ENCODE measurements around the gene TENM3. TPM values are rescaled to one million over a fixed set of nuclear protein-coding genes. Genes with fewer than 3 reads are reported as not detected.

Gene TENM3
- total and polyA plus RNA-seq, 2 of the 8 experiments (the other 6 are each of a cell fraction or from before 2014, with no cell fraction given), result 36.9 to 69.3 TPM

- Histone ChIP-seq H2BK15ac (ENCODE audit: low read length) (no peak overlapping the region), H4K8ac (ENCODE audit: extremely low read depth, insufficient read depth, low read length) (no peak overlapping the region), H3K4me2 (ENCODE audit: insufficient read depth in 1 of 2, low read depth in 2 of 2, low read length in 2 of 2) (no peak overlapping the region), H3K79me1 (ENCODE audit: low read depth, low read length) (peaks cover 4% of the 10 kb centered on the region), H2AFZ (ENCODE audit: low read length) (no peak overlapping the region), H3K79me2 (ENCODE audit: control insufficient read depth in 1 of 2, insufficient read depth in 2 of 2, low read length in 2 of 2) (no peaks in the 10 kb centered on the region), H3K4ac (replicated peaks; ENCODE audit: insufficient read length, low read depth, low read length) (no peak overlapping the region), H3K4me1 (replicated peaks in 1 of 4; ENCODE audit: control insufficient read depth in 3 of 4, insufficient read depth in 4 of 4, low read length in 3 of 4) (peaks cover 0 to 6% (median 1%) of the 10 kb centered on the region in 4 experiments; a peak in 2 of 7 replicates), H3K18ac (ENCODE audit: extremely low read depth, low read length) (no peak overlapping the region), H3K27ac (ENCODE audit: low read depth, low read length) (no peak overlapping the region), H3K56ac (replicated peaks; ENCODE audit: insufficient read length, low read depth, low read length) (no peak overlapping the region), H3K23ac (ENCODE audit: insufficient read length) (no peak overlapping the region), H3K4me3 (ENCODE audit: extremely low read depth in 1 of 4, insufficient read depth in 2 of 4, low read depth in 3 of 4, low read length in 4 of 4) (no peak overlapping the region), H2BK5ac (ENCODE audit: low read depth, low read length) (no peak overlapping the region; the same call in 1 of the 2 replicates), H3K36me3 (ENCODE audit: control insufficient read depth in 2 of 4, insufficient read depth in 4 of 4, low read length in 3 of 4) (no peaks in the 10 kb centered on the region; a peak in 1 of 8 replicates), H3K27me3 (replicated peaks in 1 of 4; ENCODE audit: control insufficient read depth in 3 of 4, extremely low read depth in 1 of 4, insufficient read depth in 3 of 4, low read length in 3 of 4) (no peaks in the 10 kb centered on the region), H3K9ac (replicated peaks in 1 of 4; ENCODE audit: extremely low read depth in 1 of 4, low read depth in 3 of 4, low read length in 3 of 4) (no peak overlapping the region), H2BK20ac (ENCODE audit: low read length) (no peak overlapping the region), H3K23me2 (ENCODE audit: low read depth, low read length) (no peaks in the 10 kb centered on the region), H4K91ac (replicated peaks; ENCODE audit: insufficient read length, low read length) (no peak overlapping the region), H4K20me1 (replicated peaks in 1 of 2; ENCODE audit: control insufficient read depth in 1 of 2, insufficient read depth in 2 of 2, low read length in 2 of 2) (no peaks in the 10 kb centered on the region), H4K5ac (ENCODE audit: insufficient read length, low read depth, low read length) (no peak overlapping the region), H2AK5ac (ENCODE audit: low read depth, low read length) (no peak overlapping the region), H3K14ac (ENCODE audit: insufficient read length) (no peak overlapping the region), H3K9me3 (ENCODE audit: insufficient read depth in 2 of 2, low read depth in 1 of 2, low read length in 1 of 2) (no peaks in the 10 kb centered on the region), H2BK120ac (replicated peaks; ENCODE audit: low read depth, low read length) (no peak overlapping the region), H2BK12ac (ENCODE audit: low read depth, low read length) (no peak overlapping the region)
- DNase-seq (ENCODE audit: low read depth in 1 of 2, low spot score in 2 of 2) (no peak), FAIRE-seq (no peak)
- ChIA-PET CTCF (ENCODE audit: partially characterized antibody) (interaction anchor here (0.8 kb wide), 1 partner anchor 561 kb away, joined by 3 read pairs; no protein-coding TSS in a partner anchor), POLR2A (ENCODE audit: partially characterized antibody) (interaction anchor here (1.0 kb wide), 1 partner anchor 19 kb away, joined by 3 read pairs; no protein-coding TSS in a partner anchor)
- 89% methylated on average over 10 of the region's 10 CpGs; no CpG with 5 or more reads in 1 of the 2 experiments for WGBS, 2 experiments (ENCODE audit: extremely low coverage in 1 of 2, insufficient coverage in 1 of 2, insufficient read length in 1 of 2, insufficient replicate concordance in 2 of 2, low coverage in 1 of 2, low lambda C conversion rate in 2 of 2, missing lambda C conversion rate in 1 of 2)
- TF ChIP-seq CTBP2 (IDR thresholded peaks at IDR 0.05; ENCODE audit: borderline replicate concordance, insufficient read depth, insufficient read length, low read length) (no peak), ASH2L (IDR thresholded peaks at IDR 0.05; ENCODE audit: low read length) (no peak), RAD21 (IDR thresholded peaks at IDR 0.05 in 1 of 2, conservative IDR thresholded peaks at IDR 0.05 in 1 of 2; ENCODE audit: low read depth in 2 of 2, low read length in 2 of 2) (no peak), E2F6 (IDR thresholded peaks at IDR 0.05) (no peak), POU5F1 (IDR thresholded peaks at IDR 0.05; ENCODE audit: low read depth, low read length) (no peak), JUN (IDR thresholded peaks at IDR 0.05; ENCODE audit: low read depth, low read length) (no peak), FOSL1 (IDR thresholded peaks at IDR 0.05; ENCODE audit: insufficient read depth, low read depth, low read length) (no peak), GABPA (IDR thresholded peaks at IDR 0.05; ENCODE audit: borderline replicate concordance, insufficient read depth, low read length) (no peak), HDAC2 (IDR thresholded peaks at IDR 0.05; ENCODE audit: borderline replicate concordance in 1 of 2, low read depth in 2 of 2, low read length in 2 of 2) (no peak)
- TF ChIP-seq, protein P1, sequence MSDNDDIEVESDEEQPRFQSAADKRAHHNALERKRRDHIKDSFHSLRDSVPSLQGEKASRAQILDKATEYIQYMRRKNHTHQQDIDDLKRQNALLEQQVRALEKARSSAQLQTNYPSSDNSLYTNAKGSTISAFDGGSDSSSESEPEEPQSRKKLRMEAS (IDR thresholded peaks at IDR 0.05), result no peak
These were observed 2.5 kb downstream of the TENM3 start for GRCh38 chr4:182245541-182246215.
